NT2/D1 (cell line): ENCODE results near the gene GPR35.
"Not testable (repeated sequence)": the region's sequence is repeated elsewhere in the genome, so short reads cannot be mapped to it uniquely, and the experiment has no call there.

Experiments used
- DNase-seq: peaks from one replicate; pipeline ENCODE4 v3.0.0-alpha.2; 2011; ENCODE audit warnings: low read depth, low spot score
- H3K27me3 ChIP-seq: 2 replicates; pipeline ENCODE4 v1.6.0; 2011; ENCODE audit warnings: mild to moderate bottlenecking; ENCODE audit not compliant: insufficient read length, insufficient read depth
- H3K36me3 ChIP-seq: 2 replicates; pipeline ENCODE4 v1.6.1; 2011; ENCODE audit warnings: mild to moderate bottlenecking, low read length, mixed read lengths; ENCODE audit not compliant: insufficient read depth, insufficient read length
- H3K4me1 ChIP-seq: 2 replicates; pipeline ENCODE4 v1.5.1; 2011; ENCODE audit not compliant: insufficient read depth, insufficient read length
- H3K4me3 ChIP-seq: 2 replicates; pipeline ENCODE4 v1.5.1; 2011; ENCODE audit warnings: low read depth; ENCODE audit not compliant: insufficient read length
- H3K9ac ChIP-seq: 2 replicates; pipeline ENCODE4 v1.6.0; 2011; ENCODE audit warnings: low read depth; ENCODE audit not compliant: insufficient read length
- H3K9me3 ChIP-seq: 2 replicates; pipeline ENCODE4 v1.5.1; 2011; ENCODE audit warnings: mild to moderate bottlenecking, low read length; ENCODE audit not compliant: insufficient read depth
- SUZ12 ChIP-seq: IDR thresholded peaks from 2 replicates; pipeline ENCODE4 v1.6.1; 2011; ENCODE audit not compliant: insufficient read length, insufficient read depth; ENCODE audit errors: extremely low read depth
- YY1 ChIP-seq: IDR thresholded peaks from 2 replicates; pipeline ENCODE4 v1.6.1; 2011; ENCODE audit not compliant: insufficient read length, insufficient read depth
- ZNF274 ChIP-seq: IDR thresholded peaks from 2 replicates; pipeline ENCODE4 v1.6.1; 2011; ENCODE audit warnings: mild to moderate bottlenecking, low read depth, low read length

GPR35 gene

GRCh38 chr2:240663546-240664190 is 38.4 kb downstream of the GPR35 start:
- H3K4me3 ChIP-seq: no peak overlapping the region
- H3K27me3 ChIP-seq: peaks cover 2% of the 10 kb centered on the region
- no peaks in the 10 kb centered on the region for H3K9me3 ChIP-seq
- H3K9ac ChIP-seq: no peak overlapping the region
- TF ChIP-seq YY1: no peak
- no peak for TF ChIP-seq SUZ12
- TF ChIP-seq ZNF274: no peak
- DNase-seq: no peak
- H3K36me3 ChIP-seq: no peaks in the 10 kb centered on the region
- H3K4me1 ChIP-seq: no peaks in the 10 kb centered on the region

- no peaks in the 10 kb centered on the region for H3K4me1 ChIP-seq
- no peaks in the 10 kb centered on the region for H3K27me3 ChIP-seq
- TF ChIP-seq ZNF274 (no peak), YY1 (no peak), SUZ12 (no peak)
- H3K4me3 ChIP-seq: no peak overlapping the region
- no peak overlapping the region for H3K9ac ChIP-seq
- no peaks in the 10 kb centered on the region for H3K9me3 ChIP-seq
- DNase-seq: no peak
- H3K36me3 ChIP-seq: no peaks in the 10 kb centered on the region
Observed at GRCh38 chr2:240664622-240665021, 39.3 kb downstream of the GPR35 start.

- TF ChIP-seq ZNF274 (no peak), YY1 (no peak), SUZ12 (no peak)
- no peak for DNase-seq
Observed at GRCh38 chr2:240670402-240670801, 45.1 kb downstream of the GPR35 start.

GRCh38 chr2:240670950-240671349 is 45.7 kb downstream of the GPR35 start:
- Histone ChIP-seq H3K9me3 (no peaks in the 10 kb centered on the region), H3K36me3 (no peaks in the 10 kb centered on the region), H3K4me3 (no peak overlapping the region), H3K9ac (no peak overlapping the region), H3K4me1 (no peaks in the 10 kb centered on the region), H3K27me3 (no peaks in the 10 kb centered on the region)
- no peak for DNase-seq
- TF ChIP-seq YY1: no peak
- TF ChIP-seq ZNF274: no peak
- no peak for TF ChIP-seq SUZ12

More at GRCh38 chr2:240670402-240670801, 45.1 kb downstream of the GPR35 start:
- Histone ChIP-seq H3K9me3 (no peaks in the 10 kb centered on the region), H3K36me3 (no peaks in the 10 kb centered on the region), H3K9ac (no peak overlapping the region), H3K4me1 (no peaks in the 10 kb centered on the region), H3K27me3 (no peaks in the 10 kb centered on the region), H3K4me3 (no peak overlapping the region)

- Histone ChIP-seq H3K9me3 (no peaks in the 10 kb centered on the region), H3K36me3 (no peaks in the 10 kb centered on the region), H3K27me3 (no peaks in the 10 kb centered on the region), H3K4me3 (no peak overlapping the region), H3K4me1 (no peaks in the 10 kb centered on the region), H3K9ac (no peak overlapping the region)
- TF ChIP-seq ZNF274 (no peak), SUZ12 (no peak), YY1 (no peak)
- no peak for DNase-seq
Observed at GRCh38 chr2:240672076-240672700, 46.9 kb downstream of the GPR35 start.

GRCh38 chr2:240672701-240673190 is 47.5 kb downstream of the GPR35 start:
- no peaks in the 10 kb centered on the region for H3K4me1 ChIP-seq
- no peaks in the 10 kb centered on the region for H3K36me3 ChIP-seq
- no peaks in the 10 kb centered on the region for H3K9me3 ChIP-seq
- no peak for DNase-seq
- no peak overlapping the region for H3K4me3 ChIP-seq
- no peaks in the 10 kb centered on the region for H3K27me3 ChIP-seq
- H3K9ac ChIP-seq: no peak overlapping the region
- no peak for TF ChIP-seq YY1
- TF ChIP-seq ZNF274: no peak
- TF ChIP-seq SUZ12: no peak

GRCh38 chr2:240674461-240675184 is 49.3 kb downstream of the GPR35 start:
- not testable (repeated sequence) for H3K27me3 ChIP-seq, DNase-seq, H3K4me3 ChIP-seq, H3K4me1 ChIP-seq, H3K9me3 ChIP-seq, H3K36me3 ChIP-seq, H3K9ac ChIP-seq

- H3K27me3 ChIP-seq, H3K9ac ChIP-seq, H3K9me3 ChIP-seq, H3K4me3 ChIP-seq, H3K4me1 ChIP-seq, H3K36me3 ChIP-seq, DNase-seq: not testable (repeated sequence)
Observed at GRCh38 chr2:240675345-240675744, 50.1 kb downstream of the GPR35 start.

- H3K4me3 ChIP-seq, H3K27me3 ChIP-seq, H3K9ac ChIP-seq, H3K4me1 ChIP-seq, H3K9me3 ChIP-seq, DNase-seq, H3K36me3 ChIP-seq: not testable (repeated sequence)
Observed at GRCh38 chr2:240678043-240678442, 52.8 kb downstream of the GPR35 start.

GRCh38 chr2:240678909-240679308 is 53.6 kb downstream of the GPR35 start:
- H3K27me3 ChIP-seq, H3K9me3 ChIP-seq, H3K4me3 ChIP-seq, DNase-seq, H3K36me3 ChIP-seq, H3K4me1 ChIP-seq, H3K9ac ChIP-seq: not testable (repeated sequence)
